RWPE2 (cell line): ENCODE data around the gene ROPN1L.

Source experiments
- ATAC-seq: fragments of 200-7000 bp; cut with Tn5 transposase; 3 replicates; pipeline ENCODE4 v1.9.1; 2021; ENCODE audit warnings: low read depth
- DNase-seq: peaks from one replicate; pipeline ENCODE4 v3.0.0-alpha.2; 2020; ENCODE audit warnings: low spot score
- H3K27ac ChIP-seq: fragments of 450-650 bp; 2 replicates; pipeline ENCODE4 v1.5.1; 2017; ENCODE audit warnings: mild to moderate bottlenecking; ENCODE audit not compliant: poor library complexity, severe bottlenecking
- H3K27me3 ChIP-seq: fragments of 250-450 bp; sonication (Bioruptor Pico); 2 replicates; pipeline ENCODE4 v1.5.1; 2021; ENCODE audit warnings: mild to moderate bottlenecking, moderate library complexity; ENCODE audit not compliant: insufficient read depth, poor library complexity, severe bottlenecking
- H3K36me3 ChIP-seq: fragments of 250-450 bp; sonication (Bioruptor Pico); 2 replicates; pipeline ENCODE4 v1.5.1; 2020; ENCODE audit warnings: low read depth, mild to moderate bottlenecking, moderate library complexity
- H3K4me1 ChIP-seq: fragments of 250-450 bp; sonication (Bioruptor Pico); 2 replicates; pipeline ENCODE4 v1.5.1; 2021; ENCODE audit warnings: mild to moderate bottlenecking, moderate library complexity; ENCODE audit not compliant: insufficient read depth, poor library complexity, severe bottlenecking
- H3K4me3 ChIP-seq: fragments of 250-450 bp; sonication (Bioruptor Pico); 2 replicates; pipeline ENCODE4 v1.5.1; 2021; ENCODE audit warnings: mild to moderate bottlenecking, moderate library complexity; ENCODE audit not compliant: severe bottlenecking
- H3K9me3 ChIP-seq: fragments of 250-450 bp; sonication (Bioruptor Pico); 2 replicates; pipeline ENCODE4 v1.5.1; 2021; ENCODE audit warnings: mild to moderate bottlenecking, moderate library complexity; ENCODE audit not compliant: severe bottlenecking
- TF ChIP-seq, protein P1 (sequence below): fragments of 450-650 bp; IDR thresholded peaks from one replicate; pipeline ENCODE4 v1.5.1; 2017; ENCODE audit warnings: mild to moderate bottlenecking, moderate library complexity; ENCODE audit not compliant: poor library complexity, severe bottlenecking

ROPN1L gene

DNA sequence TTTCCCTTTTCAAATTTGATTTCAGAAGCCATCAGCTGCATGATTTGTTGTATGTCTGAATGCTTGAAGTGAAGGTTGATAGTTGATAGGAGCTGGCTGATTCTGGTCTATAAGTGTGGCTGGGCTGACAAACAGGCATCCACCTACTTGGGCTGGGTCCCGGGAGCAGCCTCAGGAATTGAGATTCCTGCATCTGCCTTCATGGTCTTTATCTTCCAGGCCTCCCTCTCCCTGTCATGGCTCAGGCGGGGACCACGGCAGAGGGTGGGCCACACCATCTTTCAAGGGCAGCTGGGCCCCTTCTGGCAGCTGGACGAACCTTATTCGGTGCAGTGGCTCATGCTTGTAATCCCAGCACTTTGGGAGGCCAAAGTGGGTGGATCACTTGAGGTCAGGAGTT lies 55.9 kb downstream of the ROPN1L start:
- H3K4me3 ChIP-seq: no peak overlapping the region
- no peaks in the 10 kb centered on the region for H3K27me3 ChIP-seq
- no peaks in the 10 kb centered on the region for H3K9me3 ChIP-seq
- ATAC-seq (no peak), DNase-seq (no peak)
- peaks cover 3% of the 10 kb centered on the region for H3K4me1 ChIP-seq
- TF ChIP-seq, protein P1, sequence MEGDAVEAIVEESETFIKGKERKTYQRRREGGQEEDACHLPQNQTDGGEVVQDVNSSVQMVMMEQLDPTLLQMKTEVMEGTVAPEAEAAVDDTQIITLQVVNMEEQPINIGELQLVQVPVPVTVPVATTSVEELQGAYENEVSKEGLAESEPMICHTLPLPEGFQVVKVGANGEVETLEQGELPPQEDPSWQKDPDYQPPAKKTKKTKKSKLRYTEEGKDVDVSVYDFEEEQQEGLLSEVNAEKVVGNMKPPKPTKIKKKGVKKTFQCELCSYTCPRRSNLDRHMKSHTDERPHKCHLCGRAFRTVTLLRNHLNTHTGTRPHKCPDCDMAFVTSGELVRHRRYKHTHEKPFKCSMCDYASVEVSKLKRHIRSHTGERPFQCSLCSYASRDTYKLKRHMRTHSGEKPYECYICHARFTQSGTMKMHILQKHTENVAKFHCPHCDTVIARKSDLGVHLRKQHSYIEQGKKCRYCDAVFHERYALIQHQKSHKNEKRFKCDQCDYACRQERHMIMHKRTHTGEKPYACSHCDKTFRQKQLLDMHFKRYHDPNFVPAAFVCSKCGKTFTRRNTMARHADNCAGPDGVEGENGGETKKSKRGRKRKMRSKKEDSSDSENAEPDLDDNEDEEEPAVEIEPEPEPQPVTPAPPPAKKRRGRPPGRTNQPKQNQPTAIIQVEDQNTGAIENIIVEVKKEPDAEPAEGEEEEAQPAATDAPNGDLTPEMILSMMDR: no peak
- no peaks in the 10 kb centered on the region for H3K36me3 ChIP-seq
- H3K27ac ChIP-seq: no peak overlapping the region

DNA sequence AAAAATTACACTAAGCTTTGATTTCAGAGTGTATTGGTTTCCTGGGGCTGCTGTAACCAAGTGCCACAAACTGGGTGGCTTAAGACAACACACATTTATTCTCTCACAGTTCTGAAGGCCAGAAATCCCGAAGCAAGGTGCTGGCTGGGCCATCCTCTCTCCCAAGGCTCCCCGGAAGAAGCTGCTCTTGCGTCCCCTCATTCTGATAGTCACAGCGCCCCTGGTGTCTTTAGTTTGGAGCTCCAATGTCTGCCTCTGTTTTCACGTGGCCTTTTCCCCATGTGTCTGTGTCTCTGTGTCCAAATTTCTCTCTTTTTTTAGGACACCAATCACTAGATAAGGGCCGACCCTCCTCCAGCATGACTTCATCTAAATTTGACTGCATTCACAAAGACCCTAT lies 56.7 kb downstream of the ROPN1L start:
- ATAC-seq (no peak), DNase-seq (no peak)
- no peaks in the 10 kb centered on the region for H3K27me3 ChIP-seq
- peaks cover 3% of the 10 kb centered on the region for H3K4me1 ChIP-seq
- no peak overlapping the region for H3K27ac ChIP-seq
- no peaks in the 10 kb centered on the region for H3K9me3 ChIP-seq
- H3K36me3 ChIP-seq: no peaks in the 10 kb centered on the region
- H3K4me3 ChIP-seq: no peak overlapping the region
- TF ChIP-seq, protein P1: no peak

DNA sequence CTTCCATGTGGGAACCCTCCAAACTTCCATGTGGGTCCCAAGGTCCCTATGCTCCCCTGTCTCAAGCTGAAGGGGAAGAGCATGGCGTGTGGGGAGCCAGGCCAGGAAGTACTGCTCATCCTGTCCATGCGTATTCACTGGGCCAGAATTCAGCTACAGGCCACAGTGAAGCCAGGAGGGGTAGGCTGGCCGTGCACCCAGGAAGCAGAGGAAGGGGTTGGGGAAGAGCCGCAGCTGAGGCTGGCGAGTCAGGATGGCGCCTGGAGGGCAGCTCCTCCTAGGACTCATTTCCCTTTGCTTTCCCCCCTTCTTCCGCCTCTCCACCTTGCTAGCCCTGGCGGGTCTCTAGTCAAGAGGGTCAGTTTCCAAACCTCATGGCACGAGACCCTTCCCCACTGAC lies 57.4 kb downstream of the ROPN1L start:
- DNase-seq (no peak), ATAC-seq (no peak)
- Histone ChIP-seq H3K36me3 (no peaks in the 10 kb centered on the region), H3K27me3 (no peaks in the 10 kb centered on the region), H3K27ac (no peak overlapping the region), H3K4me1 (peaks cover 3% of the 10 kb centered on the region), H3K4me3 (no peak overlapping the region), H3K9me3 (no peaks in the 10 kb centered on the region)
- TF ChIP-seq, protein P1: no peak

DNA sequence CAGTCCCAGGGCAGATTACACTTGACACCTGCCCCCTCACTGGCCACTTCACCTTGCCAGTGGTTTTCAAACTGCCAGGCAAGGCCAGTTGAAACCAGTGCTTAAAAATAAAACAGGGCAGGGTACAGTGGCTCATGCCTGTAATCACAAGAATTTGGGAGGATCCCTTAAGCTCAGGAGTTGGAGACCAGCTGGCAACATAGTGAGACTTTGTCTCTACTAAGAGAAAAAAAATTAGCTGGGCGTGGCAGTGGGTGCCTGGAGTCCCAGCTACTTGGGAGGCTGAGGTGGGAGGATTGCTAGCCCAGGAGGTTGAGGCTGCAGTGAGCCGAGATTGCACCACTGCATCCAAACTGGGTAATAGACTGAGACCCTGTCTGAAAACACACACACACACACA lies 58.1 kb downstream of the ROPN1L start:
- Histone ChIP-seq H3K9me3 (no peaks in the 10 kb centered on the region), H3K27ac (no peak overlapping the region), H3K27me3 (no peaks in the 10 kb centered on the region), H3K36me3 (no peaks in the 10 kb centered on the region), H3K4me3 (no peak overlapping the region), H3K4me1 (peaks cover 3% of the 10 kb centered on the region)
- DNase-seq: no peak
- TF ChIP-seq, protein P1: no peak
- peak; percentile 26; the same call in 1 of the 3 replicates for ATAC-seq

DNA sequence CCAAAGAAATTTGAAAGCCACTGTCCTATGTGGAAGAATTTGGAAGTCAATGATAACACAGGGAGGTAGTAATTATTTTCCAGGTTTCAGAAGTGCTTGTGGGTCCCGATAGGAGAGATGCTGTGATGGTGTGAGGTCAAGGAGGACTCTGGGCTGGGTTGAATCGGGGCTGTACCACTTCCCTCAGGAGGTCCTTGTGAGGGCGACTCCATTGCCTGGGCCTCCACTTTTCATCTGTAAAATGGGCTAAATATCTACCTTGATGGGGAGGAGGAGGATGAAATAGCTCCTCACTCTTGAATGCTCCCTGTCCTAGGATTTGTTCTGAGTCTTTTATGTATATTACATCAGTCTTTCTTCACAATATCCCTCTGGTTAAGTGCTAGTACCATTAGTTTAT lies 59.0 kb downstream of the ROPN1L start:
- TF ChIP-seq, protein P1: no peak
- no peak for DNase-seq
- no peak overlapping the region for H3K4me3 ChIP-seq
- no peaks in the 10 kb centered on the region for H3K9me3 ChIP-seq
- no peak for ATAC-seq
- H3K4me1 ChIP-seq: peaks cover 3% of the 10 kb centered on the region
- no peaks in the 10 kb centered on the region for H3K27me3 ChIP-seq
- no peaks in the 10 kb centered on the region for H3K36me3 ChIP-seq
- H3K27ac ChIP-seq: no peak overlapping the region
